HCT116 (cell line): Measurements from ENCODE around the gene UQCC2. TPM values are rescaled to one million over a fixed set of nuclear protein-coding genes. Genes with fewer than 3 reads are reported as not detected.

Experiments
- ATAC-seq: fragments of 200-7000 bp; cut with Tn5 transposase; 2 replicates; pipeline ENCODE4 v1.9.1; 2020; ENCODE audit warnings: mild to moderate bottlenecking, moderate library complexity
- BruUV-seq: library from RNA; stranded (reverse); fragments of 400-500 nt; replicated peaks from 2 replicates; lab custom pipeline; 2021; lab: Mats Ljungman, UMichigan
- CTCF ChIA-PET: fragments of 300-600 bp; sonication (Branson Sonifier 250); formaldehyde crosslinking; loops from one replicate; lab custom pipeline; 2021; ENCODE audit warnings: antibody characterized with exemption; lab: Charles Lee
- POLR2A ChIA-PET: fragments of 300-600, 350-600 bp; sonication (Branson Sonifier 250); formaldehyde crosslinking; loops from one replicate; lab custom pipeline; 2021; ENCODE audit warnings: antibody characterized with exemption; lab: Charles Lee
- RAD21 ChIA-PET, 2 experiments: fragments of 300-600 bp; sonication (Branson Sonifier 250); formaldehyde crosslinking; loops; one replicate each; lab custom pipeline; 2023; ENCODE audit warnings: low total read pairs in 2 of 2; ENCODE audit not compliant: uncharacterized antibody in 2 of 2, unreplicated experiment in 2 of 2, low non-redundant PET in 1 of 2; lab: Charles Lee
- DNase-seq: peaks from one replicate; pipeline ENCODE4 v3.0.0-alpha.2; 2010; ENCODE audit warnings: low read depth, low spot score
- H2AFZ ChIP-seq: fragments of 200-600 bp; shearing (Covaris generic), sonication (generic); 2 replicates; pipeline ENCODE4 v1.6.1; 2017; ENCODE audit warnings: low read depth, mixed run types, mixed read lengths, antibody characterized with exemption, low read length; ENCODE audit not compliant: poor library complexity, severe bottlenecking
- H3K27ac ChIP-seq: 2 replicates; pipeline ENCODE4 v1.5.1; 2012; ENCODE audit warnings: low read depth, low read length
- H3K27me3 ChIP-seq: fragments of 200-600 bp; sonication (generic); 2 replicates; pipeline ENCODE4 v1.6.1; 2016; ENCODE audit warnings: mixed run types, low read length, mixed read lengths; ENCODE audit not compliant: insufficient read depth
- H3K36me3 ChIP-seq, 2 experiments: fragments of 200-500 bp in 1 of 2; fragments of 200-600 bp in 1 of 2; sonication (Bioruptor generic) in 1 of 2; sonication (generic) in 1 of 2; 2 replicates each; pipeline versions ENCODE4 v1.5.1 to v1.6.1; 2014 to 2016; ENCODE audit warnings: low read length in 2 of 2, inconsistent platforms in 1 of 2, mixed read lengths in 1 of 2, mixed run types in 1 of 2; ENCODE audit not compliant: insufficient read depth in 2 of 2, control insufficient read depth in 1 of 2
- H3K4me1 ChIP-seq, 2 experiments: fragments of 200-600 bp in 1 of 2; sonication (generic) in 1 of 2; 2 replicates each; pipeline versions ENCODE4 v1.5.1 to v1.6.1; 2012 to 2017; ENCODE audit warnings: low read length in 2 of 2, inconsistent platforms in 1 of 2, mild to moderate bottlenecking in 1 of 2, mixed read lengths in 1 of 2, mixed run types in 1 of 2, moderate library complexity in 1 of 2; ENCODE audit not compliant: insufficient read depth in 2 of 2, control insufficient read depth in 1 of 2
- H3K4me2 ChIP-seq: fragments of 200-600 bp; sonication (generic); 2 replicates; pipeline ENCODE4 v1.6.1; 2017; ENCODE audit warnings: mixed run types, low read length, mixed read lengths
- H3K4me3 ChIP-seq, 2 experiments: fragments of 200-600 bp in 1 of 2; sonication (generic) in 1 of 2; replicated peaks in 1 of 2; 2 replicates each; pipeline ENCODE4 v1.5.1; 2011 to 2016; ENCODE audit warnings: low read length in 2 of 2, control low read depth in 1 of 2, low read depth in 1 of 2, mild to moderate bottlenecking in 1 of 2, mixed read lengths in 1 of 2, mixed run types in 1 of 2
- H3K79me2 ChIP-seq: fragments of 200-600 bp; sonication (generic); 2 replicates; pipeline ENCODE4 v1.6.1; 2017; ENCODE audit warnings: mild to moderate bottlenecking, mixed run types, low read length, moderate library complexity, mixed read lengths; ENCODE audit not compliant: insufficient read depth
- H3K9ac ChIP-seq: fragments of 200-600 bp; sonication (generic); 2 replicates; pipeline ENCODE4 v1.6.1; 2016; ENCODE audit warnings: low read length, mixed read lengths
- H3K9me2 ChIP-seq: fragments of 200-600 bp; sonication (generic), shearing (Covaris generic); 2 replicates; pipeline ENCODE4 v1.6.1; 2017; ENCODE audit warnings: mixed run types, mild to moderate bottlenecking, moderate library complexity; ENCODE audit not compliant: insufficient read depth
- H3K9me3 ChIP-seq, 2 experiments: fragments of 200-500 bp in 1 of 2; fragments of 200-600 bp in 1 of 2; sonication (Bioruptor generic) in 1 of 2; sonication (generic) in 1 of 2; 2 replicates each; pipeline ENCODE4 v1.6.1; 2014 to 2017; ENCODE audit warnings: low read length in 2 of 2, mixed read lengths in 2 of 2, inconsistent platforms in 1 of 2, low read depth in 1 of 2, mild to moderate bottlenecking in 1 of 2, mixed run types in 1 of 2, moderate library complexity in 1 of 2; ENCODE audit not compliant: control insufficient read depth in 1 of 2, insufficient read depth in 1 of 2
- H4K20me1 ChIP-seq: fragments of 200-600 bp; sonication (generic), shearing (Covaris generic); 2 replicates; pipeline ENCODE4 v1.6.1; 2017; ENCODE audit warnings: mixed run types, mild to moderate bottlenecking, moderate library complexity; ENCODE audit not compliant: insufficient read depth
- CBX3 ChIP-seq: IDR thresholded peaks from 2 replicates; pipeline ENCODE4 v1.6.1; 2012; ENCODE audit warnings: low read depth
- CEBPB ChIP-seq: IDR thresholded peaks from 2 replicates; pipeline ENCODE4 v1.6.1; 2012; ENCODE audit warnings: low read depth
- ELF1 ChIP-seq: IDR thresholded peaks from 2 replicates; pipeline ENCODE4 v1.6.1; 2012; ENCODE audit warnings: low read depth, borderline replicate concordance
- FOSL1 ChIP-seq: IDR thresholded peaks from 2 replicates; pipeline ENCODE4 v1.6.1; 2012; ENCODE audit warnings: low read depth
- JUND ChIP-seq: IDR thresholded peaks from 2 replicates; pipeline ENCODE4 v1.6.1; 2012
- POLR2AphosphoS5 ChIP-seq: IDR thresholded peaks from 2 replicates; pipeline ENCODE4 v1.6.1; 2011; ENCODE audit warnings: mild to moderate bottlenecking, low read depth, low read length, moderate library complexity
- SP1 ChIP-seq: IDR thresholded peaks from 2 replicates; pipeline ENCODE4 v1.6.1; 2012; ENCODE audit warnings: low read depth
- SRF ChIP-seq: IDR thresholded peaks from 2 replicates; pipeline ENCODE4 v1.6.1; 2012; ENCODE audit warnings: low read depth
- TCF7L2 ChIP-seq: IDR thresholded peaks from 2 replicates; pipeline ENCODE4 v1.7.0; 2011; ENCODE audit warnings: borderline replicate concordance, inconsistent platforms; ENCODE audit not compliant: insufficient read depth, insufficient read length; ENCODE audit errors: extremely low read depth
- YY1 ChIP-seq: IDR thresholded peaks from 2 replicates; pipeline ENCODE4 v1.6.1; 2011; ENCODE audit warnings: low read length, low read depth, moderate library complexity, mild to moderate bottlenecking; ENCODE audit not compliant: insufficient replicate concordance; ENCODE audit errors: extremely low read depth
- ZNF274 ChIP-seq: fragments of 200-500 bp; sonication (Bioruptor generic); IDR thresholded peaks from 2 replicates; pipeline ENCODE4 v1.6.1; 2014; ENCODE audit warnings: mild to moderate bottlenecking, low read depth, low read length, inconsistent platforms
- intact Hi-C: fragments of 100-400 bp; cut with micrococcal nuclease; formaldehyde crosslinking; loops from 2 replicates; pipeline ENCODE4 v1.10.0; 2022
- total RNA-seq: library from RNA; stranded (reverse); gene quantifications from one replicate; pipeline ENCODE4 v1.2.1, GENCODE V29; 2021; ENCODE audit not compliant: unreplicated experiment
- TF ChIP-seq, protein P1 (sequence below), 3 experiments: fragments of 200-600 bp in 1 of 3; sonication (generic) in 1 of 3; IDR thresholded peaks in 2 of 3; conservative IDR thresholded peaks in 1 of 3; 2 replicates each; pipeline ENCODE4 v1.5.1; 2012 to 2017; ENCODE audit warnings: low read depth in 2 of 3, low read length in 2 of 3, antibody characterized with exemption in 1 of 3, borderline replicate concordance in 1 of 3, control low read depth in 1 of 3, mild to moderate bottlenecking in 1 of 3, mixed read lengths in 1 of 3, mixed run types in 1 of 3, moderate library complexity in 1 of 3; ENCODE audit not compliant: insufficient read depth in 1 of 3
- TF ChIP-seq, protein P2 (sequence below): IDR thresholded peaks from 2 replicates; pipeline ENCODE4 v1.6.1; 2012

The UQCC2 gene
- total RNA-seq, 1 experiment from 2014 or later: 95.1 TPM

DNA sequence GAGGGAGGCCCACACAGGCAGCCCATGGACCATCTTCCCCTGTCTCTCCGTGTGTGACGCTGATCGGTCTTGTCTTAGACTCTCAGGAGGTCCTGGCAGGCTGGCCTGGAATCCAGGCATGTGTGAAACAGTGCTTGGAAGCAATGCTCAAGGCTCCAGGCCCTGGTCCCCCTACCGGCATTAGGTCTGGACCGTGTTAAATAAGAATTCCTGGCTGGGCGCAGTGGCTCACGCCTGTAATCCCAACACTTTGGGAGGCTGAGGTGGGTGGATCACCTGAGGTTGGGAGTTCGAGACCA, 22.2 kb upstream of the UQCC2 start:
- Histone ChIP-seq H3K9ac (no peak overlapping the region), H3K4me2 (no peak overlapping the region), H3K79me2 (no peaks in the 10 kb centered on the region), H3K27ac (no peak overlapping the region), H3K27me3 (no peaks in the 10 kb centered on the region), H3K36me3 (no peaks in the 10 kb centered on the region), H4K20me1 (no peaks in the 10 kb centered on the region), H3K9me2 (no peaks in the 10 kb centered on the region), H3K4me1 (peaks cover 0 to 10% of the 10 kb centered on the region in 2 experiments; a peak in 2 of 4 replicates), H2AFZ (no peak overlapping the region), H3K4me3 (no peak overlapping the region), H3K9me3 (no peaks in the 10 kb centered on the region)
- no peak for DNase-seq
- ATAC-seq: no peak
- TF ChIP-seq, protein P1, sequence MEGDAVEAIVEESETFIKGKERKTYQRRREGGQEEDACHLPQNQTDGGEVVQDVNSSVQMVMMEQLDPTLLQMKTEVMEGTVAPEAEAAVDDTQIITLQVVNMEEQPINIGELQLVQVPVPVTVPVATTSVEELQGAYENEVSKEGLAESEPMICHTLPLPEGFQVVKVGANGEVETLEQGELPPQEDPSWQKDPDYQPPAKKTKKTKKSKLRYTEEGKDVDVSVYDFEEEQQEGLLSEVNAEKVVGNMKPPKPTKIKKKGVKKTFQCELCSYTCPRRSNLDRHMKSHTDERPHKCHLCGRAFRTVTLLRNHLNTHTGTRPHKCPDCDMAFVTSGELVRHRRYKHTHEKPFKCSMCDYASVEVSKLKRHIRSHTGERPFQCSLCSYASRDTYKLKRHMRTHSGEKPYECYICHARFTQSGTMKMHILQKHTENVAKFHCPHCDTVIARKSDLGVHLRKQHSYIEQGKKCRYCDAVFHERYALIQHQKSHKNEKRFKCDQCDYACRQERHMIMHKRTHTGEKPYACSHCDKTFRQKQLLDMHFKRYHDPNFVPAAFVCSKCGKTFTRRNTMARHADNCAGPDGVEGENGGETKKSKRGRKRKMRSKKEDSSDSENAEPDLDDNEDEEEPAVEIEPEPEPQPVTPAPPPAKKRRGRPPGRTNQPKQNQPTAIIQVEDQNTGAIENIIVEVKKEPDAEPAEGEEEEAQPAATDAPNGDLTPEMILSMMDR (IDR thresholded peaks at IDR 0.05 in 2 of 3, conservative IDR thresholded peaks at IDR 0.05 in 1 of 3; ENCODE audit: borderline replicate concordance in 1 of 3, insufficient read depth in 1 of 3, low read depth in 2 of 3, low read length in 2 of 3): no peak
- TF ChIP-seq SP1: no peak
- TF ChIP-seq, protein P2, sequence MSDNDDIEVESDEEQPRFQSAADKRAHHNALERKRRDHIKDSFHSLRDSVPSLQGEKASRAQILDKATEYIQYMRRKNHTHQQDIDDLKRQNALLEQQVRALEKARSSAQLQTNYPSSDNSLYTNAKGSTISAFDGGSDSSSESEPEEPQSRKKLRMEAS: no peak
- no peak for TF ChIP-seq POLR2AphosphoS5
- TF ChIP-seq ZNF274: no peak
- TF ChIP-seq CEBPB: no peak
- no peak for TF ChIP-seq ELF1
- TF ChIP-seq FOSL1: no peak
- no peak for TF ChIP-seq CBX3
- no peak for TF ChIP-seq YY1
- no peak for TF ChIP-seq JUND
- TF ChIP-seq SRF: no peak
- no peak for TF ChIP-seq TCF7L2
- CTCF ChIA-PET: no interaction called here
- BruUV-seq: no TSS peak
- intact Hi-C loops: no loop called here
- POLR2A ChIA-PET: no interaction called here
- RAD21 ChIA-PET: no interaction called here
